HG03354 (cell line): Measurements from ENCODE around the gene PMAIP1.

Experiments used
- ATAC-seq: cut with Tn5 transposase; IDR thresholded peaks from one replicate; pipeline ENCODE4 v1.9.1; 2021; ENCODE audit warnings: mild to moderate bottlenecking; ENCODE audit not compliant: unreplicated experiment, poor library complexity, severe bottlenecking

Gene PMAIP1

DNA sequence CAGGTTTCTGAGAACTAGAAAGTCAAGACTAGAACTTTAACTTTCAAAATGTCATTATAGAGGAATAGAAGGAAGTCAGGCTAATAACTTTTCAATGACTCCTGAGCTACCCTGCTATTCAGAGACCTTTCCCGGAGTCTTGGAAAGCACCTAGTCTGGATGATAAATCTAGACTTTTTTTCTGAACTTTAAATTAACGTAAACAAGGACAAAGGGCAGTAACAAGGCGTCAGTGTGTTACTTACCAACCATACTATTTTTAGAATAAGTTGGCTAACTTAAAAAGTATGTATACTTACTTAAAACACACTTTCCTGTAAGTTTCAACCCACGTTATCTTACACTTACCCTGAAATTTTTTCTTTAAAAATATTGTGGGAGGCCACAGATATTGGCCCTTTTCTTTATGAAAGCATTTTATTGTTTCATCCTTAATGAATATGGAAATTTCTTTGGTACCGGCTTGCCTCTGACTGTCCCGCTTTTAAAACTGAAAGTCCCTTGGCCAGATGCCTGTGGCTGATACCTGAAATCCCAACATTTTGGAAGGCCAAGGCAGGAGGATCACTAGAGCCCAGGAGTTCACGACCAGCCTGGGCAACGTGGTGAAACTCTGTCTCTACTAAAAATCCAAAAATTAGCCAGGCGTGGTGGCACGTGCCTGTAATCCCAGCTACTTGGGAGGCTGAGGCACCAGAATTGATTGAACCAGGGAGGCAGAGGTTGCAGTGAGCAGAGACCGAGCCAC, 9.7 kb downstream of the PMAIP1 start:
- ATAC-seq, result no peak

DNA sequence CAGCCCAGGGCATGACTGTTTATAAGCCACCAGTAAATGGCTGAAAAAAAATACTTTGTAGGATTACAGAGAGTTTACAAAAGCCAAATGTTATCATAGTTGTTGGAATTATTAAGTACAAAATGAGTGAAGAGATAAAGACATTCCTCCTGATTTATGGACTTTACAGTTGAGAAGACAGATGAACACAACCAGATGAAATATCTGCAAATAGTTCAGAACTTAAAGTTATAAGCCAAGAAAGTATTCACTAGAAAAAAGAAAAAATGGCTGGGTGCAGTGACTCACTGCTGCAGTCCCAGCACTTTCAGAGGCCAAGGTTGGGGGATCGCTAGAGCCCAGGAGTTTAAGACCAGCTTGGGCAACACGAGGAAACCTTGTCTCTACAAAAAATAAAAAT, 11.2 kb downstream of the PMAIP1 start:
- no peak for ATAC-seq

DNA sequence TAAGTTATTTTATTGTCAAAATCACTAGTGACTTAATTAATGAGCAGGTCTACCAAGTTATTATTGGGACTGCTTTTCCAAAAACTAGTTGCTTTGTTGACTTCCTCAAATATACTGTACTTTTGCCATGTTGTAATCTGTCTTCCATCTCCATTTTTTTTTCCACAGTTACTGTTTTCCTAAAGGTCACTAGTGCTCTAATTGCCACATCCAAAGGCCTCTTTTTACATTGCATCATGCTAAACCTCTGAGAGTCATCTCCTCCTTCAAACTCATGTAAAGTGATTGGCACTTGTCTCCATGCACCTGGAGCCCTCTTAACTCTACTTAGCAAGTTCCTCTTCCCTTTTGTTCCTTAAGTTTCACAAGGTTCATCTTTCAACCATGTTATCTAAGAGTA, 11.8 kb downstream of the PMAIP1 start:
- no peak for ATAC-seq

DNA sequence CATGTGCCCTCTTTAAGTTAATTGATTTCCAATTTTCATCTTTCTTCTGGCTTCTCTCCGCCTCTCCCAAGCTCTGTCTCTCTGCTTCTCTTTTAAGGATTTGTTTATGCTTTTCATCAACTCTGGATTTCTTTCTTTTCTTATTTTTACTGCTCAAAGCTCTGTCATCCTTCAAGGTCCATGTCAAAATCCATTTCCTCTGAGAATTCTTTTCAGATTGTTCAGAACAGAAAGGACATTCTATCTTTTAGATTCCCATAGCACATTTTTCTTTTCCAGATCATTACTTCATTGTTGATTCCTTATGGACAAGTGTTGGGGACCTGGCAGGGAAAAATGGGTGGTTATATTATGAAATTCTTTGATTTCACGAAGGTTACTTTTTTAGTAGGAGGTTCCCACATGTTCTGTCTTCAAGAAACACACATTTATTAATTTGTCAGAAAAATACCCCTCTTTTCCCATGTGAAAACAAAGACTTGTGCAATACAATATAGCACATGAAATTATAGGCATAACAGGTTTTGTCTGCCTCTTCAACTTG, 12.3 kb downstream of the PMAIP1 start:
- no peak for ATAC-seq

DNA sequence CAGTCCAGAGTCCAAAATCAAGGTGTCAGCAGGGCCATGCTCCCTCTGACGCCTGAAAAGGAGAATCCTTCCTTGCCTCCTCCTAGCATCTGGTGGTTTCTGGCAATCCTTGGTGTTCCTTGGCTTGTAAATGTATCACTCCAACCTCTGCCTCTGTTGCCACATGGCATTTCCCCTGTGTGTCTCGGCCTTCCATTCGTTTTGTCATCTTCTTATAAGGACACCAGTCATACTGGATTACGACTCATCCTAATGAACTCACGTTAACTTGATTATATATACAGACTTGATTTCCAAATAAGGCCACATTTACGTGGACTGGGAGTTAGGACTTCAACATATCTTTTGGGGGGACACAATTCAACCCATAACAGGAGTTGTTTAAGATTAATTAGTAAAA, 15.8 kb downstream of the PMAIP1 start:
- ATAC-seq, result no peak

DNA sequence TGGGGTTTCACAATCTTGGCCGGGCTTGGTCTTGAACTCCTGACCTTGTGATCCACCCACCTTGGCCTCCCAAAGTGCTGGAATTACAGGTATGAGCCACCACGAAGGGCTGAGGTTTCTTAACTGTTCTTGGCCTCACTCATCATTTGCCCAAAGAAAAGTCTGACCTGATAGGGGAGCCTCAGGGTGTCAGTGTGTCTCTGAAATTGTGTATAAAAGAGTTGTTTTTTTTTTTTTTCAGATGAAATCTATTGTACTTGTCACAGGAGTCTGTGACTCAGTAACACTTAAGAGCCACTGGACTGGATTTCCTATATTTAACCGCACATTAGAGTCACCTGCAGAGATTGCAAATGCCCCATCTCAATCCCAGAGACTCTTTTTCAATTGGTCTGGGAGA, 16.9 kb downstream of the PMAIP1 start:
- ATAC-seq, result no peak

DNA sequence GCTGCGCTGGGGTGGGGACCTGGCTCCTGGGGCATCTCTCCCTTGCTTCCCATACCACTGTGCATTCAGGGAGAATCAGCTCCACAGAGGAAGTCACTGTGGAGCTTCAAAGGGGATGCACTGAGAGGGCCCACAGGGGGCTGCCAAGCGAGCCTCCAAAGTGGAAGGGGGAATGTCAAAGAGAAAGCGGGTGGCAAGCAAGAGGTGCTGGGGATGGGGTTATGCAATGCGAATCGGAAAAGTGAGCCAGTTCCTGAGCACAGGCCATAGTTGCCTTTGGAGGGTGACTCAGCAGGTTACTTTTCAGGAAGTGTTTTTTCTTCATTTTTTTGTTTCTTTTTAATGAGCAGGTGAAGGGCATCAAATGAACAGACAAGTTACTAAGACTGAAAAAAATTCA, 17.6 kb downstream of the PMAIP1 start:
- no peak for ATAC-seq

DNA sequence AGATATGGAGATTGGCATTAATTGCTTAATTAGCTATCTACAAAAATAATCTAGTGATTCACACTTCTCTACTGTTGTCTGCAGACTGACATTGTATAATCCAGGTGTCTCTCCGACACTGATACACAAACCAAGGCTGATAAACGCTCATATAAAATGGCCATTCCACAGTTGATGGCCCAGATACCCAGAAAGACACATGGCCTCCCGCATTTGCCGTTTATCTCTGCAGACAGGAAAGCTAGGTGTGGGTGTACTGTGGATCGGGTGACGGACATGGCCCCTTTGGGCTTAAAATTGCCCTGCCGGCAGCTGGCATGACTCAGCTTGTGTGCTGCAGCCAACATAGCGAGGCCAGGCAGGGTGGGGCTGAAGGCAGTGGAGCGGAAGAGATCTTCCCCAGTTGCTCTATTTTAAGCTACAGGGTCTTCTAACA, 18.5 kb downstream of the PMAIP1 start:
- ATAC-seq, result peak; percentile 58

DNA sequence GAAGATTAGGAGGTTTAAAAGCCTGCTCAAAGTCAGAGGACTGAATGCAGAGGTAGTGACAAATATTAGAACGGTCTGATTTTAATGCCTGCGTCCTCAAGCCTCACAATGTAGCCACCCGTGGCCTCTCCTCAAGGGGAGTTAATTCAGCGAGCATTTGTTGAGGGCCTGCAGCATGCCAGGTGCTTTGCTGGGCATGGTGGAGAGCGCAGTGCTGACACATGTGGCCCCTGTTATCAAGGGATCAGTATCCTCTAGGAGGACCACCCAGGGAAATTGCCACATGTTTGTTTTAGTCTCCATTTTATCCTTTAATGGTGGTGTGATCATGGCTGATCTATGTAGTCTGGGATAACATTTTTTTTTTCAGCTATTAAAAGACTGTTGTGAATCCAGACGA, 19.2 kb downstream of the PMAIP1 start:
- no peak for ATAC-seq

DNA sequence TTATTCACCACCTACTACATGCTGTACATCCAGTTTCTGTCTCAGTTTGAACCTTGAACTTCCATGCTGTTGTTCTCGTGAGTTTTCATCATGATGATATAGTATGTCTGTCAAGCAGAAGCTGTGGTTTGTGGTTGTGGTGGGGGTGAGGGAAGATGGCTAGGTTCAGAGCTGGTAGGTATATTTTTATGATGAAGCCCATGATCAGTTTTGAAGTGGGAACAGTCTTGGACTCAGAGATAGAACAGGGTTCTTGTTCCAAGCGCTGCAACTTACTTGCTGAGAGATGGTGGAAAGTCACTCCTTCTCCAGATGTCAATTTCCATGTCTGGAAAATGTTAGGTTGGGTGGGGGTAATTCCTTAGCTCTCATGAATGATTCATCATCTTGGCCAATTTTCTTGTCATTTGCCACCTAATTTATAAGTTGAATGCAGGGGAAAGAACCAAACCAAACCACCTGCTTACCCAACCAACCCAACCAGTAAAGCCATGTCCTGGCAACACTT, 21.6 kb downstream of the PMAIP1 start:
- peak; percentile 39 for ATAC-seq

DNA sequence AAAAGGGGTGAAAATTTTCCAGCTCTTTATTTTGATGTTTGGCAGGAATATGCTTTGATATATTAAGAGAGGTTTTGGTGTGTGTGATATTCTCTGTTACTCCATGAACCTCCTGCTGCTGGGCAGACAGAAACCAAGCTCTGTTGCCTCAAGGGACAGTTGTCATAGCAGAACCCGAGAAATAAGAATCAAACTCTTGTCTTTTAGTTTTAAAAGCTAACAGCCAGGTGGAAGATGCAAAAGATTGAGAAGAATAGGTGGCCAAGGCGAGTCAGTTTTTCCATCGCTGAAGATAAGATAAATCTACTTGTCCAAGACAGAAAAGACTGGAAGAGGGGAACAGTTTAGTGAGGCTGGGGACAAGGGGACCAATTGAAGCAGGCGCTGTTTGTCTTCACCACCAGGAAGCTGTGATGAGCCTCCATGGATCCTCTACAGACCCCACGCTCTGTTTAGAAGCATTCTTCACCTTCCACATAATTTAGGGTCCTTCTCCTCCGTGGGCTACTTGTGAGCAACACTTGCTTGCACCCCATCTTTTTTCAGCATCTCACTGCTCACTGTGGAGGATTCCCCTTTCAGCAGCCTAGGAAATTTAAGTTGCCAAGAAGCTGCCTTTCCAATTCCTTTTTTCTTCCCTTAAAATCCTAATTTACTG, 23.9 kb downstream of the PMAIP1 start:
- ATAC-seq, result peak; percentile 62

DNA sequence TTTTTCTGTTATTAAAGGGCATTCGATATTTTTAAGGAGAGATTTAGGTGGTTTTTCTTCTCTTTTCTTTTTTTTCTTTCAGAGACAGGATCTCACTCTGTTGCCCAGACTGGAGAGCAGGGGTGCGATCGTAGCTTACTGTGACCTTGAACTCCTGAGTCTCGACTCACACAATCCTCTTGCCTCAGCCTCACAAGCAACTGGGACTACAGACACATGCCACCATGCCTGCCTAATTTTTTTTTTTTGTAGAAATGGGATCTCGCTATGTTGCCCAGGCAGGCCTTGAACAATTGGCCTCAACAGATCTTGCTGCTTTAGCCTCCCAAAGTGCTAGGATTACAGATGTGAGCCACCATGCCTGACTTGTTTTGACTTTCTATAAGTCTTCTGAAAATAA, 26.3 kb downstream of the PMAIP1 start:
- ATAC-seq, result no peak

DNA sequence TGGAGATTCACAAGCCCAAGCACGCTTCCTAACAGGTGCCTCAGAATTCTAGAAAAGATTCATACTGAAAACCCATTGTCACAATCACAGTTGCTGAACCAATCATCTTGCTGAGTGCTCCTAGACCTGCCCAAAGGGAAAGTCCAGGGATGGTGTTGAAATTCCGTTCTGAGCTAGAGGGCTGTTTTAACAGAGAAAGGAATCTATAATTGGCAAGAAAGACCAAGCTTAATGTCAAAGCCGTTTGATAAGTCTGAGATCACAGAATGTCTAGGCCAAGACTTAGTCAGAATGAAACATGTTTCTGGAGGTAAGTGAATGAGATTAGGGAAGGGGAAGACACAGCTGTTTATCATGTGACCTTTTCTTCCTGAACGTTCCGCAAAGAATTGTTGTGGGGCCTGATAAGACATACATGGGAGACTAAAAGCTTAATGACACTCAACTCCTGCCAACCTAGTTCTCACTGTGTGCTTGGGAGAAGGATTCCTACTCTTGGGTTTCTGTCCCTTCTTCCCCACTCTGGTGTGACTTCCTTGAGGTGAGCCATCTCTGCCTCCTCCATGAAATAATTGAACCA, 27.5 kb downstream of the PMAIP1 start:
- ATAC-seq, result peak; percentile 63

DNA sequence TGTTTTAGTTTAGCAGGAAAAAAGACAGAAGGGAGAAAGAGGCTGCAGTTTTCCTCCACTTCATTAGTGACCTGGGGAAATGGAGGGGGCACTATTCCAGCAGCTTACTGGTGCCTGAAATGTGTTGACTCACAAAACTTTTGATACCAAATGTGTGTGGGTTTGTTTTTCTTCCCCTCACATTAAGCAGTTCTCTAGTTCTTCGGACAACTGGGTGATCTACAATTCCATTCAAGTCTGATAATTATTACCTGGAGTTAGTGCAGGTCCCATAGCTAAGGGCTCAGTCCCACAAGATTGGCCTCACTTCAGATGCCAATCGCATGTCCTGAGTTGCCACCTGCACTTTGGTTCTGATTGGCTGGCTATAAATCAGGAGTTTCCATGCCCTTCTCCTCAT, 28.4 kb downstream of the PMAIP1 start:
- no peak for ATAC-seq

DNA sequence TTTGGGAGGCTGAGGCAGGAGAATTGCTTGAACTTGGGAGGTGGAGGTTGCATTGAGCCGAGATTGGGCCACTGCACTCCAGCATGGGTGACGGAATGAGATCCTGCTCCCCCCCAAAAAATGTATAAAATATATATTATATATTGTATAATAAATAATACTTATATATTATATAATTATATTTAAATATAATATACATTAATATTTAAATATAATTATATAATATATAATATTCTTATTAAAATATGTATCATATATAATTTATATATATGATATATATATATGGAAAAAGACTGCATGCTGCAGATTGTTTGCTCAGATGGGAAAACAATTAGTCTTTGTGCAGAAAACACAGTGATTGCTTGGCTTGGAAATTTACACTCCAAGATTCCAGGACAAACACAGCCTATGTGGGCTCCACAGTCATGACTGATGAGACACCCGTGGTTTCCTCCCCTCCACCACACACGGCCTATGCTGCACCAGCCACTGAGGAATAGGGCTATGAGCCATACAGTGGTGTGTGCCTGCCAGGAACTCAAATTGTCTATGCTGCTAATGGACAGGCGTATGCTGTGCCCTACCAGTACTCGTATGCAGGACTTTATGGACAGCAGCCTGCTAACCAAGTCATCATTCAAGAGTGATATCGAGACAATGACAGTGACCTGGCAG, 30.0 kb downstream of the PMAIP1 start:
- no peak for ATAC-seq

DNA sequence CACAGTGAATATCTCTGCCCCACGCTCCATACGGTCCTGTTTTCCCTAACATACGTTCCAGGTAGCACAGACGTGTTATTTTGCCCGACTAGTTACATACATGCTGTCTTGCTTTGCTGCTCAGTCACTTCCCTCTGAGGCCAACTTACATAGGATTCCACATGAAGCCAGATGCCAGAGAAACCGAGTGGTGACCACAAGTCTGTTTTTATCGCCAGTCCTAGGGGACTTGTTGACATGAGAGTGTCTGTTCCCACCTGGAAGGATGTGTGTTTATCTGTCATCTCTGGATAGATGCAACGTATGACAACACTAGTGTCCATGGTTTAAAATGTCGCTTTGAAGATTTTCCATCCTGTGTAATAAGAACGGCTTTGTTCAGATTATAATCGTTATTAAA, 32.6 kb downstream of the PMAIP1 start:
- ATAC-seq, result no peak

DNA sequence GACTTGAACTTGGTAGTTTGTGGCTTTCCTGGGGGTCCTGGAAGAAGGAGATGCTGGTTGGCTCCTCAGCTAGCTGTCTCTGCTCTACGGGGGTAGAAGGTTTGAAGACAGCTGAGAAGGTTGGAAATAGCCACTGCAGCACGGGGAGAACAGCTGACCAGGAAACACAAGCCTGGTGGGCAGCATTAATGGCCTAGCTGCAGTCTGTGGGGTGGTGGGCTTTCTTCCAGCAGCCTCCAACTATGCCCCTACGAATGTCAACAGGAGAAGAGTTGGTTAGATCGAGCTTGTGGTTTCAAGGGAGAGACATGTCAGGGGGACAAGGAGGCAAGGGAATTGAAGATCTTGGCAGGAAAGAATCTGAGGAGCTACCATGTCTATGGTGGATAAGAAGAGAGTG, 38.9 kb downstream of the PMAIP1 start:
- ATAC-seq, result no peak

DNA sequence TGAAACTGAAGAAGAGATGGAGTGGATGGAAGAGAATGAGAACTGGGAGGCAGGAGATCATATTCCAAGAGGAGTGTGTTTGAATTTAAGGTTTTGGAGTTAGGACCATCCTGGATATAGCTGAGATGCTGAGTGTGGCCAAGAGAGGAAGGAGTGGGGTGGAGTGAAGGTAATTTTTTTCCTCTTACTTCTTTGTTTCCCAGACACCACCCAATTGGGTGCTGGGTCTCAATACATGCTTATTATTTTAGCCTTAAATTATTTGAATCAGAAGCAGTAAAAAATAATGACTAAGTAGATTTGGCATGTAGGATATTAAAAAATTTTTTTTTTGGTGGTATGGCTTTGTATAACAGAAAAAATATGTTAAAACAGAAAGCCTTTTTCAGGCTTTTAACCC, 39.3 kb downstream of the PMAIP1 start:
- no peak for ATAC-seq

DNA sequence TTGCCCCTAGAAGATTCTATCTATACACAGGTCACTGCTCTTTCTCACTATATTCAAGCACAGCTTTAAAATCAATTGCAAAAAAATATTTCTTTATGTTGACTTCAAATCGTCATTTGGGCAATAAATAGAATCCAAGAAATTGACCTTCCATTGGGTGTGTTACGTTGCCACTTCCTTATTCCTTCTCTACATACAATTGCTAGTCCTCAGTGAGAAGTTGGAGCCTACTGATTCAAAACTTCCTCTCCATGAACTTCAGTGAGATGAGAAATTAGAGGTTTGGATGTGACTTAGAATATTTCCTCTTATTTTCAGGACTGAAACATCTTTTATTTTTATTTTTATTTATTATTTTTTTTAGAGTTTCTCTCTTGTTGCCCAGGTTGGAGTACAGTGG, 40.3 kb downstream of the PMAIP1 start:
- ATAC-seq, result no peak

DNA sequence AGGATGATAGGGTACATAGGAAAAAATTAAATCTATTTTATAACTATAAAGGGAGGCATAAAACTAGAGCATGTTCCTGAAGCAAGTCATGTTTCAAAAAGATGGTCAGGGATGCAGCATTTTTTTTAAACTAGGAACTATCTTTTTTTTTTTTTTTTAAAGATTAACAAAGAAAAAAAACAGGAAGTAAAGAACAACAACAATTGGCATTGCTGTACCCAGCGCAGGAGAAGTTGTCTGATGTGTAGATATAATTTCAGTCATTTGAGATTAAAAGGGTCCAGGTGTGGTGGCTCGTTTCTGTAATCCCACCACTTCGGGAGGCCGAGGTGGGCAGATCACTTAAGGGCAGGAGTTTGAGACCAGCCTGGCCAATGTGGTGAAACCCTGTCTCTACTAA, 41.5 kb downstream of the PMAIP1 start:
- no peak for ATAC-seq
